Mucosa of descending colon (tissue), 3 donors: ENCODE data around the gene RANBP9. TPM values are rescaled to one million over a fixed set of nuclear protein-coding genes. Genes with fewer than 3 reads are reported as not detected.
A peak's percentile ranks its signal among the peaks of the same experiment; 100 is the strongest.

ENCODE experiments used
- ATAC-seq: fragments of 200-7000 bp; cut with Tn5 transposase; one replicate; pipeline ENCODE4 v1.9.1; 2020; ENCODE audit warnings: mild to moderate bottlenecking, moderate library complexity
- DNase-seq, 3 donors: peaks; one replicate each; pipeline ENCODE4 v3.0.0-alpha.2; 2020
- H3K36me3 ChIP-seq: fragments of 200-600 bp; one replicate; pipeline ENCODE4 v1.8.0; 2021; ENCODE audit warnings: low read depth, mild to moderate bottlenecking
- H3K4me1 ChIP-seq: fragments of 200-600 bp; one replicate; pipeline ENCODE4 v1.8.0; 2021; ENCODE audit warnings: low read depth, mild to moderate bottlenecking
- H3K4me3 ChIP-seq: fragments of 200-600 bp; one replicate; pipeline ENCODE4 v1.8.0; 2021; ENCODE audit warnings: mild to moderate bottlenecking
- H3K9me3 ChIP-seq: fragments of 200-600 bp; one replicate; pipeline ENCODE4 v1.8.0; 2021; ENCODE audit warnings: mild to moderate bottlenecking
- intact Hi-C, 2 donors: fragments of 100-400 bp; cut with DNase I in 1 of 2; cut with micrococcal nuclease in 1 of 2; formaldehyde crosslinking; loops; one replicate each; pipeline versions ENCODE4 v1.11.0 to v1.11.1; 2022; cut with DNase I, micrococcal nuclease
- total RNA-seq, 3 donors: library from RNA; stranded (reverse); fragmentation: NEBNext Ultra II Directional in 2 of 3; extraction: Animal tissue kit (Norgen Biotek cat#: 25700) in 2 of 3; gene quantifications; one replicate each; pipeline versions ENCODE4 v1.2.1 to v1.2.4, GENCODE V29; 2021 to 2023
- TF ChIP-seq, protein P1 (sequence below): fragments of 200-600 bp; IDR thresholded peaks from one replicate; pipeline ENCODE4 v1.8.0; 2022; ENCODE audit warnings: antibody characterized with exemption, mild to moderate bottlenecking
- donor health status: DM: no; HTN: no; CAD: no; lungs with moderate emphysema.
- donor health status: DM: no; HTN: no; CAD: no.
- donor health status: DM: no; HTN: yes; CAD: no.

Gene RANBP9
- total RNA-seq, 3 donors from 2014 or later = 33.4 to 58.4 (median 38.7) TPM

- H3K4me1 ChIP-seq = peaks cover 11% of the 10 kb centered on the region
- DNase-seq (no peak), ATAC-seq (peak; percentile 92)
- TF ChIP-seq, protein P1, sequence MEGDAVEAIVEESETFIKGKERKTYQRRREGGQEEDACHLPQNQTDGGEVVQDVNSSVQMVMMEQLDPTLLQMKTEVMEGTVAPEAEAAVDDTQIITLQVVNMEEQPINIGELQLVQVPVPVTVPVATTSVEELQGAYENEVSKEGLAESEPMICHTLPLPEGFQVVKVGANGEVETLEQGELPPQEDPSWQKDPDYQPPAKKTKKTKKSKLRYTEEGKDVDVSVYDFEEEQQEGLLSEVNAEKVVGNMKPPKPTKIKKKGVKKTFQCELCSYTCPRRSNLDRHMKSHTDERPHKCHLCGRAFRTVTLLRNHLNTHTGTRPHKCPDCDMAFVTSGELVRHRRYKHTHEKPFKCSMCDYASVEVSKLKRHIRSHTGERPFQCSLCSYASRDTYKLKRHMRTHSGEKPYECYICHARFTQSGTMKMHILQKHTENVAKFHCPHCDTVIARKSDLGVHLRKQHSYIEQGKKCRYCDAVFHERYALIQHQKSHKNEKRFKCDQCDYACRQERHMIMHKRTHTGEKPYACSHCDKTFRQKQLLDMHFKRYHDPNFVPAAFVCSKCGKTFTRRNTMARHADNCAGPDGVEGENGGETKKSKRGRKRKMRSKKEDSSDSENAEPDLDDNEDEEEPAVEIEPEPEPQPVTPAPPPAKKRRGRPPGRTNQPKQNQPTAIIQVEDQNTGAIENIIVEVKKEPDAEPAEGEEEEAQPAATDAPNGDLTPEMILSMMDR = no peak
- no peak overlapping the region for H3K4me3 ChIP-seq
- H3K9me3 ChIP-seq = no peaks in the 10 kb centered on the region
- intact Hi-C loops = no loop called here
- H3K36me3 ChIP-seq = no peaks in the 10 kb centered on the region
Measured at GRCh38 chr6:13689511-13690256, 22.0 kb downstream of the RANBP9 start.

DNA sequence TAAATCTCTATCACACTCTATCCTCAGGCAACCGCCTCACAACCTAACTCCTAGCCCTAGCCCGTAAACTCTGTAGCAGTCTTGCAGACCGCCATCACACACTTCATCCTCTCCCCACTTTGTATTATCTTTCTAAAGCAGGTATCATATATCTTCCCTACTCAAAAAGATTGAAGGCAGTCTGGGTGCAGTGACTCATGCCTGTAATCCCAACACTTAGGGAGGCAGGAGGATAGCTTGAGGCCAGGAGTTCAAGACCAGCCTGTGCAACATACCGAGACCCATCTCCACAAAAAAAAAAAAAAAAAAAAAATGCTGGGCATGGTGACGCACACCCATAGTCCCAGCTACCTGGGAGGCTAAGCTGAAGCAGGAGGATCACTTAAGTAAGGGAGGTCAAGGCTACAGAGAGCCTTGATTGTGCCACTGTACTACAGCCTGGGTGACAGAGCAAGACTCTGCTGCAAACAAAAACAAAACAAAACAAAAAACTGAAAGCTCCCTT, 22.9 kb downstream of the RANBP9 start:
- TF ChIP-seq, protein P1 = no peak
- Histone ChIP-seq H3K4me1 (peaks cover 11% of the 10 kb centered on the region), H3K9me3 (no peaks in the 10 kb centered on the region), H3K4me3 (no peak overlapping the region), H3K36me3 (no peaks in the 10 kb centered on the region)
- DNase-seq (no peak), ATAC-seq (no peak)
- intact Hi-C loops = no loop called here

DNA sequence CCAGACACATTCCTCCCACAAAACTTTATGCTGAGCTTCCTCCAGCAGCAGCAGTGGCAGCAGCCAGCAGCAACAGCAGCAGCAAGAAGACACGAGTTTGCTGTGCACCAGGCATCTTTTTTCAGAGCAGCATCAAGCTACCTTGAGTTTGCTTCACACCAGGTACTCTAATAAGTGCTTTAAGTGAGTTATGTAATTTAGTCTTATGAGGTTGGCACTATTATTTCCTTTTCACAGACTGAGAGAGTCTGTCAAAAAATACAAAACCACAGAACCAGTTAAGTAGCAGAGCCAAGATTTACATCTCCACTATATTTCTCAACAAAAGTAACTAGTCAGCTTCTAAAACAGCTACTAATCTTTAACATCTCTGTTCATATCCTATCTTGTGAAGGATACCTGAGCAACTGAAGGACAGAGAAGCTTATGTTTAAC, 23.7 kb downstream of the RANBP9 start:
- TF ChIP-seq, protein P1 = no peak
- ATAC-seq (peak; percentile 28), DNase-seq (no peak)
- peaks cover 11% of the 10 kb centered on the region for H3K4me1 ChIP-seq
- no peaks in the 10 kb centered on the region for H3K36me3 ChIP-seq
- H3K4me3 ChIP-seq = no peak overlapping the region
- no peaks in the 10 kb centered on the region for H3K9me3 ChIP-seq
- intact Hi-C loops = no loop called here

DNA sequence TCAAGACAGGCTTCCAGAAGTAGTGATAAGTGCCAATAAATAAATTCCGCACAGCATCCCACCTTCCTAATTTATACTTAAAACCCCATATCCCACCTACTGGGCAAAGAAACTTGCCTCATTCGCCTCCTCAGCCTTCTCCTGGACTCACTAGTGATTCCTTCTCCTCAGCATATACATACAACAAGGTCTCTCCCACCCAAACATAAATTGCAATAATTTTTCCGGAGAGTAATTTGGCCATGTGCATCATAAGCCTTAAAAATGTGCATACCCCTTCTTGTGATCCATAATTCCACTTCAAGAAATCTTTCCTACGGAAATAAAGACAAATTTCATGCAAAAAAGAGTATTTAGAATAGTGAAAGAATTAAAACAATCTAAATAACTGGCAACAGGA, 26.8 kb downstream of the RANBP9 start:
- H3K4me1 ChIP-seq = peaks cover 1% of the 10 kb centered on the region
- DNase-seq = no peak
- intact Hi-C loops = no loop called here
- H3K9me3 ChIP-seq = peaks cover 3% of the 10 kb centered on the region
- no peak for ATAC-seq
- H3K4me3 ChIP-seq = no peak overlapping the region
- H3K36me3 ChIP-seq = no peaks in the 10 kb centered on the region
- TF ChIP-seq, protein P1 = no peak

DNA sequence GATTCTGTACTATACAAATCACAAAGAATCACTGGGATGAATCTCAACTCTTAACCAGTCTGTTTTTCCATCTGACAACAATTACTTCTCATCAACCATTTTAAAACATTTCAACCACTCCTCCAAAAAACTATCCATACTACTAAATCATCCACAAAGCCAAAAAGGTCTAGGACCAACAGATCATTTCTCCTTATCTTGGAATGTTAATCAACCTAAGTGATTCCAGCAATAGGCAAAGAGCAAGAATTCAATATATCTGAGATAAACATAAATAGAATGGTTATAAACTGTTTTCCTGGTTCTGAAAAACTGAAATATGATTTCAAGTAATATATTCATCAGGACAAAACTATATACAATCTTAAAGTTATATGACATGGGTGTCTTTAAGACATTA, 28.6 kb downstream of the RANBP9 start:
- ATAC-seq (no peak), DNase-seq (no peak)
- no peaks in the 10 kb centered on the region for H3K4me1 ChIP-seq
- no peaks in the 10 kb centered on the region for H3K36me3 ChIP-seq
- H3K4me3 ChIP-seq = no peak overlapping the region
- TF ChIP-seq, protein P1 = no peak
- intact Hi-C loops = no loop called here
- peaks cover 3% of the 10 kb centered on the region for H3K9me3 ChIP-seq
